SKM-1 treated with dmso at 0.1 percent for 144 hours (cell line): ENCODE data around the gene EXOSC5.
A peak's percentile ranks its signal among the peaks of the same experiment; 100 is the strongest.

Experiments
- DNase-seq: peaks from one replicate; lab custom pipeline; 2025; ENCODE audit not compliant: unreplicated experiment; lab: John Stamatoyannopoulos, UW

The EXOSC5 gene

GRCh38 chr19:41426952-41427646, 29.9 kb upstream of the EXOSC5 start, which contains the start of gene B3GNT8:
TSS of gene B3GNT8 (minus strand) at chr19:41427374. CDS start at chr19:41426778, 596 bp downstream.
- DNase-seq: peak; percentile 76

- DNase-seq: no peak
Measured at GRCh38 chr19:41426116-41426841, 29.1 kb upstream of the EXOSC5 start.

GRCh38 chr19:41425174-41426115, 28.3 kb upstream of the EXOSC5 start:
- DNase-seq: no peak

GRCh38 chr19:41424335-41425173, 27.4 kb upstream of the EXOSC5 start:
- DNase-seq: peak; percentile 29

GRCh38 chr19:41422955-41423354, 25.8 kb upstream of the EXOSC5 start:
- no peak for DNase-seq

GRCh38 chr19:41422456-41422855, 25.3 kb upstream of the EXOSC5 start:
- no peak for DNase-seq

- DNase-seq: no peak
Measured at GRCh38 chr19:41421973-41422372, 24.8 kb upstream of the EXOSC5 start.

- DNase-seq: no peak
Measured at GRCh38 chr19:41421314-41421713, 24.2 kb upstream of the EXOSC5 start.

- peak; percentile 92 for DNase-seq
Measured at GRCh38 chr19:41420101-41420880, 23.1 kb upstream of the EXOSC5 start.

- peak; percentile 44 for DNase-seq
Measured at GRCh38 chr19:41416194-41416674, 19.1 kb upstream of the EXOSC5 start.

- no peak for DNase-seq
Measured at GRCh38 chr19:41415154-41415571, 18.0 kb upstream of the EXOSC5 start.

- DNase-seq: no peak
Measured at GRCh38 chr19:41414461-41414860, 17.3 kb upstream of the EXOSC5 start.

GRCh38 chr19:41413947-41414346, 16.8 kb upstream of the EXOSC5 start:
- DNase-seq: no peak

GRCh38 chr19:41412953-41413352, 15.8 kb upstream of the EXOSC5 start:
- no peak for DNase-seq

- no peak for DNase-seq
Measured at GRCh38 chr19:41411968-41412265, 14.8 kb upstream of the EXOSC5 start.

GRCh38 chr19:41411100-41411967, 14.2 kb upstream of the EXOSC5 start:
- no peak for DNase-seq

GRCh38 chr19:41410336-41411054, 13.3 kb upstream of the EXOSC5 start:
- DNase-seq: no peak

GRCh38 chr19:41409288-41409687, 12.1 kb upstream of the EXOSC5 start:
- no peak for DNase-seq
